Mesendoderm (in vitro differentiated cells): ENCODE data around the gene CDNF.

Source experiments
- DNase-seq: peaks from one replicate; pipeline ENCODE4 v3.0.0; 2013
- H2AK5ac ChIP-seq: 2 replicates; pipeline ENCODE4 v1.6.1; 2013; ENCODE audit warnings: low read length, inconsistent platforms
- H2BK120ac ChIP-seq: 2 replicates; pipeline ENCODE4 v1.6.1; 2013; ENCODE audit warnings: low read depth, mild to moderate bottlenecking, low read length, moderate library complexity, mixed read lengths
- H2BK15ac ChIP-seq: replicated peaks from 2 replicates; pipeline ENCODE4 v1.6.1; 2013; ENCODE audit warnings: low read depth, mild to moderate bottlenecking, moderate library complexity
- H2BK5ac ChIP-seq: 2 replicates; pipeline ENCODE4 v1.6.1; 2013; ENCODE audit warnings: low read length, inconsistent platforms
- H3K18ac ChIP-seq: 2 replicates; pipeline ENCODE4 v1.6.1; 2013; ENCODE audit warnings: mild to moderate bottlenecking, low read length, mixed read lengths
- H3K23ac ChIP-seq: one replicate; pipeline ENCODE4 v1.6.1; 2013; ENCODE audit warnings: low read length
- H3K27ac ChIP-seq: 2 replicates; pipeline ENCODE4 v1.5.1; 2013; ENCODE audit warnings: low read depth, mild to moderate bottlenecking, inconsistent platforms, low read length, moderate library complexity
- H3K27me3 ChIP-seq: 2 replicates; pipeline ENCODE4 v1.6.1; 2013; ENCODE audit warnings: low read length, control low read depth, mild to moderate bottlenecking, inconsistent platforms; ENCODE audit not compliant: insufficient read depth, poor library complexity
- H3K36me3 ChIP-seq: 2 replicates; pipeline ENCODE4 v1.6.1; 2013; ENCODE audit warnings: low read length, inconsistent platforms; ENCODE audit not compliant: control insufficient read depth, insufficient read depth
- H3K4ac ChIP-seq: one replicate; pipeline ENCODE4 v1.6.1; 2013; ENCODE audit warnings: low read depth, mild to moderate bottlenecking, low read length, moderate library complexity
- H3K4me1 ChIP-seq: 2 replicates; pipeline ENCODE4 v1.6.1; 2013; ENCODE audit warnings: low read depth, low read length, inconsistent platforms; ENCODE audit not compliant: control insufficient read depth
- H3K4me2 ChIP-seq: 2 replicates; pipeline ENCODE4 v1.6.1; 2013; ENCODE audit warnings: low read length
- H3K4me3 ChIP-seq: 2 replicates; pipeline ENCODE4 v1.5.1; 2013; ENCODE audit warnings: mild to moderate bottlenecking, low read length
- H3K56ac ChIP-seq: one replicate; pipeline ENCODE4 v1.6.1; 2013; ENCODE audit warnings: low read length
- H3K79me1 ChIP-seq: 2 replicates; pipeline ENCODE4 v1.6.1; 2013; ENCODE audit warnings: low read length, inconsistent platforms
- H3K79me2 ChIP-seq: 2 replicates; pipeline ENCODE4 v1.6.1; 2013; ENCODE audit warnings: mild to moderate bottlenecking, low read length; ENCODE audit not compliant: control insufficient read depth, insufficient read depth
- H3K9ac ChIP-seq: 2 replicates; pipeline ENCODE4 v1.6.1; 2013; ENCODE audit warnings: low read length, inconsistent platforms
- H4K5ac ChIP-seq: one replicate; pipeline ENCODE4 v1.6.1; 2013; ENCODE audit warnings: low read length
- H4K8ac ChIP-seq: one replicate; pipeline ENCODE4 v1.6.1; 2013; ENCODE audit warnings: low read depth, mild to moderate bottlenecking, control low read depth, low read length, moderate library complexity
- WGBS: extraction: QIAGEN DNeasy Blood & Tissue Kit; methylation state at CpG from one replicate; pipeline ENCODE4 v1.1.7; 2013; ENCODE audit warnings: low lambda C conversion rate, missing lambda C conversion rate; ENCODE audit not compliant: insufficient coverage; ENCODE audit errors: extremely low coverage; 5-methylcytosine and 5-hydroxymethylcytosine counted together

CDNF gene

GRCh38 chr10:14774214-14774580 lies 63.6 kb downstream of the CDNF start:
- Histone ChIP-seq H3K79me1 (no peaks in the 10 kb centered on the region), H3K4me3 (no peak overlapping the region), H2BK15ac (no peak overlapping the region), H2BK5ac (no peak overlapping the region), H3K79me2 (no peaks in the 10 kb centered on the region), H3K4me2 (no peak overlapping the region), H3K23ac (no peak overlapping the region), H3K27ac (no peak overlapping the region), H4K5ac (no peak overlapping the region), H3K9ac (no peak overlapping the region), H2BK120ac (no peak overlapping the region), H3K18ac (no peak overlapping the region), H4K8ac (no peak overlapping the region), H3K56ac (no peak overlapping the region), H3K27me3 (no peaks in the 10 kb centered on the region), H3K4me1 (no peaks in the 10 kb centered on the region), H2AK5ac (no peak overlapping the region), H3K4ac (no peak overlapping the region), H3K36me3 (no peaks in the 10 kb centered on the region)
- DNase-seq, result no peak
- WGBS, result no CpG with 5 or more reads among the region's 22 CpGs

GRCh38 chr10:14773551-14774213 lies 64.2 kb downstream of the CDNF start:
- no CpG with 5 or more reads among the region's 10 CpGs for WGBS
- Histone ChIP-seq H3K27ac (no peak overlapping the region), H3K56ac (no peak overlapping the region)

GRCh38 chr10:14772399-14772798 lies 65.4 kb downstream of the CDNF start:
- WGBS, result no CpG with 5 or more reads among the region's 7 CpGs
- H2BK15ac ChIP-seq, result no peak overlapping the region
- no peaks in the 10 kb centered on the region for H3K27me3 ChIP-seq

More at GRCh38 chr10:14773551-14774213, 64.2 kb downstream of the CDNF start:
- Histone ChIP-seq H3K23ac (no peak overlapping the region), H2AK5ac (no peak overlapping the region), H2BK5ac (no peak overlapping the region), H3K18ac (no peak overlapping the region), H3K79me2 (no peaks in the 10 kb centered on the region), H3K36me3 (no peaks in the 10 kb centered on the region), H3K4ac (no peak overlapping the region), H2BK15ac (no peak overlapping the region), H2BK120ac (no peak overlapping the region), H3K4me1 (no peaks in the 10 kb centered on the region), H4K5ac (no peak overlapping the region), H3K4me3 (no peak overlapping the region), H3K4me2 (no peak overlapping the region), H4K8ac (no peak overlapping the region), H3K27me3 (no peaks in the 10 kb centered on the region), H3K9ac (no peak overlapping the region), H3K79me1 (no peaks in the 10 kb centered on the region)
- DNase-seq, result no peak

GRCh38 chr10:14770927-14771326 lies 66.9 kb downstream of the CDNF start:
- WGBS, result no CpG with 5 or more reads among the region's 2 CpGs
- Histone ChIP-seq H3K79me2 (no peaks in the 10 kb centered on the region), H4K8ac (no peak overlapping the region), H3K4me1 (no peaks in the 10 kb centered on the region), H3K23ac (no peak overlapping the region), H3K36me3 (no peaks in the 10 kb centered on the region), H2AK5ac (no peak overlapping the region), H3K18ac (no peak overlapping the region), H2BK120ac (no peak overlapping the region), H3K79me1 (no peaks in the 10 kb centered on the region), H2BK5ac (no peak overlapping the region), H3K4me3 (no peak overlapping the region), H3K27me3 (no peaks in the 10 kb centered on the region), H2BK15ac (no peak overlapping the region), H3K4me2 (no peak overlapping the region), H4K5ac (no peak overlapping the region), H3K4ac (no peak overlapping the region), H3K9ac (no peak overlapping the region), H3K56ac (no peak overlapping the region), H3K27ac (no peak overlapping the region)
- DNase-seq, result no peak

More at GRCh38 chr10:14772399-14772798, 65.4 kb downstream of the CDNF start:
- no peak overlapping the region for H4K8ac ChIP-seq
- no peak overlapping the region for H3K18ac ChIP-seq
- no peak overlapping the region for H3K4me3 ChIP-seq
- H3K9ac ChIP-seq, result no peak overlapping the region
- H3K4me2 ChIP-seq, result no peak overlapping the region
- H3K56ac ChIP-seq, result no peak overlapping the region
- H3K79me1 ChIP-seq, result no peaks in the 10 kb centered on the region
- no peaks in the 10 kb centered on the region for H3K79me2 ChIP-seq
- H3K23ac ChIP-seq, result no peak overlapping the region
- H2BK5ac ChIP-seq, result no peak overlapping the region
- no peak overlapping the region for H4K5ac ChIP-seq
- H3K27ac ChIP-seq, result no peak overlapping the region
- H3K4ac ChIP-seq, result no peak overlapping the region
- no peak overlapping the region for H2BK120ac ChIP-seq
- DNase-seq, result no peak
- no peaks in the 10 kb centered on the region for H3K4me1 ChIP-seq
- no peaks in the 10 kb centered on the region for H3K36me3 ChIP-seq
- H2AK5ac ChIP-seq, result no peak overlapping the region
